CD14-positive monocyte (primary cell): Measurements from ENCODE around the gene ENAM. TPM values are rescaled to one million over a fixed set of nuclear protein-coding genes. Genes with fewer than 3 reads are reported as not detected.

Experiments
- DNase-seq, 3 donors: peaks; one replicate each; pipeline ENCODE4 v3.0.0-alpha.2; 2011 to 2022
- H2AFZ ChIP-seq: 2 replicates; pipeline ENCODE4 v1.6.0; 2012; ENCODE audit warnings: mild to moderate bottlenecking, low read depth, low read length, inconsistent platforms; ENCODE audit not compliant: insufficient read depth, poor library complexity, severe bottlenecking
- H3K27ac ChIP-seq, 2 donors: 1 replicate in 1 of 2; 2 replicates in 1 of 2; pipeline ENCODE4 v1.5.1; 2012 to 2013; ENCODE audit warnings: low read length in 2 of 2, control low read depth in 1 of 2, inconsistent platforms in 1 of 2, low read depth in 1 of 2, mild to moderate bottlenecking in 1 of 2
- H3K27me3 ChIP-seq, 2 donors: one replicate each; pipeline versions ENCODE4 v1.6.0 to v1.6.1; 2011 to 2013; ENCODE audit warnings: low read length in 2 of 2; ENCODE audit not compliant: control insufficient read depth in 2 of 2, insufficient read depth in 2 of 2
- H3K36me3 ChIP-seq, 2 donors: replicated peaks in 1 of 2; 1 replicate in 1 of 2; 2 replicates in 1 of 2; pipeline versions ENCODE4 v1.5.1 to v1.6.1; 2012 to 2013; ENCODE audit warnings: low read length in 2 of 2, control low read depth in 1 of 2, inconsistent platforms in 1 of 2, mild to moderate bottlenecking in 1 of 2; ENCODE audit not compliant: insufficient read depth in 2 of 2, control insufficient read depth in 1 of 2
- H3K4me1 ChIP-seq, 2 donors: 1 replicate in 1 of 2; 2 replicates in 1 of 2; pipeline versions ENCODE4 v1.5.1 to v1.6.1; 2012 to 2013; ENCODE audit warnings: low read length in 2 of 2, control low read depth in 1 of 2, inconsistent platforms in 1 of 2, mild to moderate bottlenecking in 1 of 2, moderate library complexity in 1 of 2; ENCODE audit not compliant: insufficient read depth in 2 of 2, control insufficient read depth in 1 of 2
- H3K4me2 ChIP-seq: replicated peaks from 2 replicates; pipeline ENCODE3; 2012; ENCODE audit warnings: low read length, moderate library complexity, mild to moderate bottlenecking; ENCODE audit not compliant: poor library complexity, severe bottlenecking; ENCODE audit errors: extremely low read depth
- H3K4me3 ChIP-seq, 3 experiments: fragments of 200-600 bp in 1 of 3; sonication (generic) in 1 of 3; replicated peaks in 1 of 3; 1 replicate in 2 of 3; 2 replicates in 1 of 3; pipeline ENCODE4 v1.5.1; 2011 to 2013; ENCODE audit warnings: low read length in 3 of 3, mild to moderate bottlenecking in 3 of 3, control low read depth in 2 of 3, low read depth in 2 of 3, inconsistent platforms in 1 of 3, moderate library complexity in 1 of 3
- H3K79me2 ChIP-seq: 2 replicates; pipeline ENCODE4 v1.6.0; 2012; ENCODE audit warnings: mild to moderate bottlenecking, control low read depth, inconsistent platforms, low read length, moderate library complexity; ENCODE audit not compliant: insufficient read depth
- H3K9ac ChIP-seq: 2 replicates; pipeline ENCODE4 v1.6.0; 2017; ENCODE audit warnings: low read length, mild to moderate bottlenecking; ENCODE audit not compliant: insufficient read depth, poor library complexity, severe bottlenecking
- H3K9me3 ChIP-seq, 2 donors: replicated peaks in 1 of 2; 1 replicate in 1 of 2; 2 replicates in 1 of 2; pipeline versions ENCODE4 v1.5.1 to v1.6.1; 2012 to 2013; ENCODE audit warnings: low read length in 2 of 2, control low read depth in 1 of 2; ENCODE audit not compliant: control insufficient read depth in 1 of 2, insufficient read depth in 1 of 2
- H4K20me1 ChIP-seq: 2 replicates; pipeline ENCODE4 v1.6.0; 2012; ENCODE audit warnings: mild to moderate bottlenecking, low read length, control low read depth, moderate library complexity; ENCODE audit not compliant: insufficient read depth
- H3K27ac Mint-ChIP-seq, 7 donors: one replicate each; pipeline ENCODE4 v1.8.0; 2020; ENCODE audit warnings: mild to moderate bottlenecking in 7 of 7, mixed read lengths in 7 of 7, moderate library complexity in 6 of 7, inconsistent platforms in 2 of 7
- H3K27me3 Mint-ChIP-seq, 3 donors: one replicate each; pipeline ENCODE4 v1.8.0; 2021 to 2022; ENCODE audit warnings: low read depth in 3 of 3, mild to moderate bottlenecking in 3 of 3, mixed read lengths in 3 of 3, moderate library complexity in 3 of 3, inconsistent platforms in 1 of 3
- H3K36me3 Mint-ChIP-seq, 2 donors: one replicate each; pipeline ENCODE4 v1.8.0; 2020; ENCODE audit warnings: mixed read lengths in 2 of 2, inconsistent platforms in 1 of 2, mild to moderate bottlenecking in 1 of 2
- H3K4me1 Mint-ChIP-seq: one replicate; pipeline ENCODE4 v1.8.0; 2020; ENCODE audit warnings: mild to moderate bottlenecking, mixed read lengths
- H3K4me3 Mint-ChIP-seq, 2 donors: one replicate each; pipeline ENCODE4 v1.8.0; 2020; ENCODE audit warnings: mild to moderate bottlenecking in 2 of 2, mixed read lengths in 2 of 2, moderate library complexity in 1 of 2
- H3K9me3 Mint-ChIP-seq, 7 donors: one replicate each; pipeline ENCODE4 v1.8.0; 2020 to 2022; ENCODE audit warnings: mixed read lengths in 7 of 7, mild to moderate bottlenecking in 6 of 7, moderate library complexity in 6 of 7, inconsistent platforms in 2 of 7
- WGBS: methylation state at CpG from one replicate; pipeline ENCODE4 v1.1.5; 2013; ENCODE audit warnings: missing lambda C conversion rate; ENCODE audit not compliant: insufficient coverage; 5-methylcytosine and 5-hydroxymethylcytosine counted together
- intact Hi-C, 2 donors: fragments of 100-400 bp; cut with micrococcal nuclease; formaldehyde crosslinking; loops; one replicate each; pipeline versions ENCODE4 v1.15.0 to v1.15.1; 2023
- polyA plus RNA-seq, 3 donors: library from polyadenylated mRNA; depleted of rRNA in 1 of 3; unstranded in 2 of 3; stranded (reverse) in 1 of 3; fragments of 300-500 nt in 2 of 3; fragments of >200 nt in 1 of 3; fragmentation: Illumina TruSeq in 2 of 3; gene quantifications; 1 replicate in 2 of 3; 2 replicates in 1 of 3; pipeline ENCODE4 v1.2.3, GENCODE V29; 2012 to 2021
- TF ChIP-seq, protein P1 (sequence below): fragments of 200-600 bp; IDR thresholded peaks from one replicate; pipeline ENCODE4 v1.8.0; 2022; ENCODE audit warnings: antibody characterized with exemption, mild to moderate bottlenecking

ENAM gene
- polyA plus RNA-seq, 3 donors: not detected

DNA sequence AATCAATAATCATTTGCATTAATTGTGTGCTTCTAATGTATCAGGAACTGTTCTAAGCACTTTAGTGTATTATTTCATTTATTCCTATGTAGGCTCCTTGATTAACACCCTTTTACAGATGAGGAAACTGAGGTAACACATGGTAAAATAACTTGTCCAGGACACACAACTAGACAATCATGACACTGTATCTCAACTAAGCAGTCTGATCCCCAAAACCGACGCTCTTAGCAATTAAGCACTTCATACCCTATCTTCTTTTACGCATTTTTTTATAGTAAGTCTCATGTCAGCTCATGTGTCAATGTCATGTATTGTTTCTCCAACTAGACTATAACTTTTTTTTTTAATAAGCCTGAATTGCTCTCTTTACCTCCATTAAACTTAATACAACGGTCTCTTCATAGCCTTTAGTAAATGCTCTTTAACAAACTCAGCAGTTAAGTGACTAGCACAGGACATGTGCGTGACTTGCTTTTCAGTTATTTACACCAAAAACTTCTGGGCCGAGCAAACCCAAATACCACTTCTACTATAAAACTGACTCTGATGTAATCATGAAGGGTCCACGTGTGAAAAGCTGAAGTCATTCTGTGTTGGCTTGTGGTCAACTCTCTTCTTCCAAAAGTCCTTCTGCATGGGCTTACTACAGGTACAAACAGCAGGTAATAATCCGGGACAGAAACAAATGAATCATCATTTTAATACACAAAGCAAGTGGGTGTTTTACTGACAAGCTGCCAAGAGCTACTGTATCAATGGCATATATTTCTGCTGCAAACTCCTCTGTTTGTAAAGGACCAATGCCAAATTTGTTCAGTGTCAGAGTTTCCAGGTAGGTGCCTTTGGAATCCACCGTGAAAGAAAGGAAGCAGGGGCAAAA lies 44.4 kb upstream of the ENAM start:
- no peaks in the 10 kb centered on the region for H3K9me3 ChIP-seq
- no peaks in the 10 kb centered on the region for H4K20me1 ChIP-seq
- no peaks in the 10 kb centered on the region for H3K79me2 ChIP-seq
- Mint-ChIP-seq H3K4me3 (no peak overlapping the region), H3K9me3 (peaks cover 0 to 3% (median 0%) of the 10 kb centered on the region in 7 donors), H3K27me3 (no peaks in the 10 kb centered on the region), H3K27ac (no peak overlapping the region), H3K4me1 (no peaks in the 10 kb centered on the region), H3K36me3 (no peaks in the 10 kb centered on the region)
- no peak overlapping the region for H3K4me2 ChIP-seq
- intact Hi-C loops: no loop called here
- H3K4me3 ChIP-seq: no peak overlapping the region
- H3K27ac ChIP-seq: no peak overlapping the region
- WGBS: 86% methylated on average over 5 of the region's 9 CpGs
- TF ChIP-seq, protein P1, sequence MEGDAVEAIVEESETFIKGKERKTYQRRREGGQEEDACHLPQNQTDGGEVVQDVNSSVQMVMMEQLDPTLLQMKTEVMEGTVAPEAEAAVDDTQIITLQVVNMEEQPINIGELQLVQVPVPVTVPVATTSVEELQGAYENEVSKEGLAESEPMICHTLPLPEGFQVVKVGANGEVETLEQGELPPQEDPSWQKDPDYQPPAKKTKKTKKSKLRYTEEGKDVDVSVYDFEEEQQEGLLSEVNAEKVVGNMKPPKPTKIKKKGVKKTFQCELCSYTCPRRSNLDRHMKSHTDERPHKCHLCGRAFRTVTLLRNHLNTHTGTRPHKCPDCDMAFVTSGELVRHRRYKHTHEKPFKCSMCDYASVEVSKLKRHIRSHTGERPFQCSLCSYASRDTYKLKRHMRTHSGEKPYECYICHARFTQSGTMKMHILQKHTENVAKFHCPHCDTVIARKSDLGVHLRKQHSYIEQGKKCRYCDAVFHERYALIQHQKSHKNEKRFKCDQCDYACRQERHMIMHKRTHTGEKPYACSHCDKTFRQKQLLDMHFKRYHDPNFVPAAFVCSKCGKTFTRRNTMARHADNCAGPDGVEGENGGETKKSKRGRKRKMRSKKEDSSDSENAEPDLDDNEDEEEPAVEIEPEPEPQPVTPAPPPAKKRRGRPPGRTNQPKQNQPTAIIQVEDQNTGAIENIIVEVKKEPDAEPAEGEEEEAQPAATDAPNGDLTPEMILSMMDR: no peak
- DNase-seq: no peak
- no peaks in the 10 kb centered on the region for H3K27me3 ChIP-seq
- no peak overlapping the region for H2AFZ ChIP-seq
- no peaks in the 10 kb centered on the region for H3K4me1 ChIP-seq
- no peak overlapping the region for H3K9ac ChIP-seq
- H3K36me3 ChIP-seq: no peaks in the 10 kb centered on the region

DNA sequence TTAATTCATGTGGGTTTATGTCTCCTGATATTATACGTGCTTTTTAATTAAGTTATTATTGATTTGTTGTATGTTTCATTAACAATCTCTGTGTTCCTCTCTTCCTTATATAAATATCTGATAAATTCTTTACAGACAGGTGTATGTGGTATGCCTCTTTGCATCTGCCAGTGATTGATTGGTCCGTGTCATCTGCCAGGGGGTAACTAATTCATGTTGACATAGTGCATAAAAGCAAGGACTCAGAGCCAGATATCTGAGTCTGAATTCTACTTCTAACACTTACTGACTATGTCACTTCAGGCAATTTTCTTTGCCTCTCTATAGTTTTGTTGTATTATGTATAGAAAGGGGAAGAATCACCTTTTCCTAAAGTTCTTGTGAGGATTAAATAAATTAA lies 41.7 kb upstream of the ENAM start:
- no peaks in the 10 kb centered on the region for H3K27me3 Mint-ChIP-seq
- H3K4me1 ChIP-seq: no peaks in the 10 kb centered on the region
- H3K9me3 ChIP-seq: no peaks in the 10 kb centered on the region
- no peaks in the 10 kb centered on the region for H3K36me3 ChIP-seq
- intact Hi-C loops: no loop called here
- H3K36me3 Mint-ChIP-seq: no peaks in the 10 kb centered on the region
- H3K4me1 Mint-ChIP-seq: no peaks in the 10 kb centered on the region
- H3K4me3 Mint-ChIP-seq: no peak overlapping the region
- no peak for DNase-seq
- no CpG with 5 or more reads among the region's 2 CpGs for WGBS
- H3K9ac ChIP-seq: no peak overlapping the region
- TF ChIP-seq, protein P1: no peak
- H3K9me3 Mint-ChIP-seq: no peaks in the 10 kb centered on the region
- no peak overlapping the region for H2AFZ ChIP-seq
- H3K27ac ChIP-seq: no peak overlapping the region
- H3K27ac Mint-ChIP-seq: no peak overlapping the region
- no peaks in the 10 kb centered on the region for H3K27me3 ChIP-seq
- no peak overlapping the region for H3K4me3 ChIP-seq
- H3K4me2 ChIP-seq: no peak overlapping the region
- no peaks in the 10 kb centered on the region for H4K20me1 ChIP-seq
- no peaks in the 10 kb centered on the region for H3K79me2 ChIP-seq
